RPMI8226 (cell line): ENCODE data around the gene PPP3CA.
A peak's percentile ranks its signal among the peaks of the same experiment; 100 is the strongest.
"Not testable (repeated sequence)": the region's sequence is repeated elsewhere in the genome, so short reads cannot be mapped to it uniquely, and the experiment has no call there.

ENCODE experiments used
- DNase-seq: peaks from one replicate; pipeline ENCODE4 v3.0.0-alpha.2; 2015

Gene PPP3CA

GRCh38 chr4:101037938-101038413 is 309.4 kb downstream of the PPP3CA start:
- no peak for DNase-seq

- DNase-seq, result no peak
These were observed 310.1 kb downstream of the PPP3CA start for GRCh38 chr4:101037249-101037648.

GRCh38 chr4:101035487-101035886 is 311.8 kb downstream of the PPP3CA start:
- no peak for DNase-seq

GRCh38 chr4:101033986-101034385 is 313.3 kb downstream of the PPP3CA start:
- no peak for DNase-seq

- no peak for DNase-seq
These were observed 314.8 kb downstream of the PPP3CA start for GRCh38 chr4:101032541-101032940.

GRCh38 chr4:101031971-101032370 is 315.4 kb downstream of the PPP3CA start:
- no peak for DNase-seq

GRCh38 chr4:101028886-101029285 is 318.4 kb downstream of the PPP3CA start:
- no peak for DNase-seq

GRCh38 chr4:101027721-101028120 is 319.6 kb downstream of the PPP3CA start:
- no peak for DNase-seq

GRCh38 chr4:101025755-101026154 is 321.6 kb downstream of the PPP3CA start:
- DNase-seq, result no peak

- DNase-seq, result no peak
These were observed 324.9 kb downstream of the PPP3CA start for GRCh38 chr4:101022151-101023024.

GRCh38 chr4:101020956-101021355 is 326.4 kb downstream of the PPP3CA start:
- DNase-seq, result no peak

GRCh38 chr4:101019941-101020401 is 327.4 kb downstream of the PPP3CA start:
- DNase-seq, result no peak

GRCh38 chr4:101019313-101019712 is 328.0 kb downstream of the PPP3CA start:
- DNase-seq, result no peak

GRCh38 chr4:101018836-101019235 is 328.5 kb downstream of the PPP3CA start:
- DNase-seq, result peak; percentile 10

GRCh38 chr4:101014417-101014816 is 332.9 kb downstream of the PPP3CA start:
- no peak for DNase-seq

GRCh38 chr4:101010987-101011386 is 336.3 kb downstream of the PPP3CA start:
- DNase-seq, result no peak

GRCh38 chr4:101009471-101009870 is 337.9 kb downstream of the PPP3CA start:
- no peak for DNase-seq

- no peak for DNase-seq
These were observed 338.8 kb downstream of the PPP3CA start for GRCh38 chr4:101008503-101008902.

- no peak for DNase-seq
These were observed 341.7 kb downstream of the PPP3CA start for GRCh38 chr4:101005659-101006058.

GRCh38 chr4:101000496-101000895 is 346.8 kb downstream of the PPP3CA start:
- no peak for DNase-seq

- DNase-seq, result no peak
These were observed 351.7 kb downstream of the PPP3CA start for GRCh38 chr4:100995671-100996070.

GRCh38 chr4:100995002-100995401 is 352.3 kb downstream of the PPP3CA start:
- not testable (repeated sequence) for DNase-seq

- DNase-seq, result not testable (repeated sequence)
These were observed 355.8 kb downstream of the PPP3CA start for GRCh38 chr4:100991332-100992069.

- DNase-seq, result no peak
These were observed 357.9 kb downstream of the PPP3CA start for GRCh38 chr4:100989401-100989800.
